ENCODE data around the gene GPR155. TPM values are rescaled to one million over a fixed set of nuclear protein-coding genes. Genes with fewer than 3 reads are reported as not detected.
A peak's percentile ranks its signal among the peaks of the same experiment; 100 is the strongest.

The GPR155 gene
- total RNA-seq: 0.93 and 1.0 TPM in 2 replicates

DNA sequence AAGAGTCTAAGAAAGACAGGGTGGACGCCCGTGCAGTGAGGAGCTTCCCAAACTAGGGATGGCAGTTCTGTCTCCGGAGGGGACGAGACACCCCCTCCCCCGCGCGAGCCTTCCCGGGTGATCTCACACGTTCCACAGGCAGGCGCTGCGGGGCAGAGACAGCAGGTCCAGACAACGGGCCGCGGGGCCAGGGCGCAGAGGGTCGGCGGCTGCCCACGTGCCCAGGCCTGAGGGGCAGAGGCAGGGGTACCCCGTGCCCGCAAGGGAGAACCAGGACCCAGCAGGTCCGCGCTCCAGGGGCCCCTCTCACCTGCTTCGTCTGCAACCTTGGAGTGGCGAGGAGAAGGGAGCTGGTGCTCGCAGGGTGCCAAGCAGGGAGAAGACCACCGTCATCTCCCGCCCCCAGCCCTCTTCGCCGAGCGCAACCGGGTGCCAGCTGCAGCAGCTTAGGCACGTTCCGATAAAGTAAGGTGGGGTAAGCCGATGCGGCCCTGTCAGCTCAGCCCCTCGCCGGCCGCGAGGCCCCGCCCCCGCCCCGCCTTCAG, at the start of gene GPR155:
Gene GPR155, minus strand, starts transcription at position 467 of the 545 bp plus-strand sequence. CDS start 5,073 bp downstream, outside the sequence.
- DNase-seq: peak; percentile 43

DNA sequence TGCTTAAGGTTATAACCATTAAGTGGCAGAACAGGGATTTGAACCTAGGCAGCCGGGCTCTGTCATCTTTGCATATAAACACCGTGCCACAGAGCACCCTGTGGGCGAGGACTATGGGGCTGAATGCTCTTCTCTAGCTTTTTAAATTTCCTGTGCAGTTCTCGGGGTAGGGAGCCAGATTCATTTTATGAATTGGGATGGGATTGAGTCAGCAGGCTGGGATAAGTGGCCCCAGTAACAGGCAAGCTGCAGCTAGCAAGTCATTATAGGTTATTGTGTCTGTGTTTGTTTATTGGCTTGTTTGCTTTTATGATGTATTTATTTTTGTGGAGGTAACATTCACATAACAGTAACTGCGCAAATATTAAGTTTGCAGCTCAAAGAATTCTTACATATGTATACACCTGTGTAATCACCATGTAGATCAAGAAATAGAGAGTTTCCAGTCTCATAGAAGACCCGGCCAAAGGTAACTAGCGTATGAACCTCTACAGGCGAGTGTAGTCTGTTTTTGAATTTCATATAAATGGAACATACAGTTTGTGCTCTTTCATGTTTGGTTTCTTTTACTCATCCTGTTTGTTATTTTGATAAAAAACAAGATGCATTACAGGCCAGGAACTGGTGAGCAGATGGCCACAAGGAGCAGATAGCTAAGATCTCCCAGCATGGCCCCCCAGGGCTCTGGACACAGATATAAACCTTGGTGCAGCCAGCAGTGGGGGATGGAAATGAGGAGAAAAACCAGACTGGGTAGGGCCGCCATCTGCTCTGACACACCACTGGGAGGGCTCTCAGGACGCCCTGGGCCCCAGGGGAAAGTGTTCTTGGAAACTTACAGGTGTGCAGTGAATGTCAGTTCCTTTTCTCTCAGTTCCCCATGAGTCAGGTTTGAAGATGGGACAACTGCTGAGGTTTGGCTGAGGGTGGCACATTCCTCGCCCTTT, 49.2 kb upstream of the GPR155 start:
- DNase-seq: no peak

DNA sequence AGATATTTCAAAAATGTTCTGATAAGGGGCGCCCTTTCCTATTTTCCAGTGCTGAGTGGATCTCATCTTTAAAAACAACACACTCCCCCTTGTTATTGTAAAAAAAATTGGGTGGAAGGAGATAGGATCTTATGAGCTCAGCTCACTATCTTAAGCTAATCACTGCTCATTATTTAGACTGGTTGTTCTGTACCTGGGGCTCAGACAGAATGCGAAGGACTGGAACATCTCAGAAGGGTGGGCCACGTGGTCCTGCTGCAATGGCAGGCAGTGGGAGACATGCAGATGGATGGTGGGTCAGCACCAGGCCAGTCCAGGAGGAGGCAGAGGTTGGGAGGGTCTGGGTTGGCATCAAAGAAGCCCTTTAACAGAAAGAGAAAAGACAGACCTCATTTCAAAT, 48.3 kb upstream of the GPR155 start:
- no peak for DNase-seq

- DNase-seq: no peak
Measured at GRCh38 chr2:174529916-174530315, 43.1 kb upstream of the GPR155 start.

GRCh38 chr2:174527959-174528358, 41.1 kb upstream of the GPR155 start:
- no peak for DNase-seq

DNA sequence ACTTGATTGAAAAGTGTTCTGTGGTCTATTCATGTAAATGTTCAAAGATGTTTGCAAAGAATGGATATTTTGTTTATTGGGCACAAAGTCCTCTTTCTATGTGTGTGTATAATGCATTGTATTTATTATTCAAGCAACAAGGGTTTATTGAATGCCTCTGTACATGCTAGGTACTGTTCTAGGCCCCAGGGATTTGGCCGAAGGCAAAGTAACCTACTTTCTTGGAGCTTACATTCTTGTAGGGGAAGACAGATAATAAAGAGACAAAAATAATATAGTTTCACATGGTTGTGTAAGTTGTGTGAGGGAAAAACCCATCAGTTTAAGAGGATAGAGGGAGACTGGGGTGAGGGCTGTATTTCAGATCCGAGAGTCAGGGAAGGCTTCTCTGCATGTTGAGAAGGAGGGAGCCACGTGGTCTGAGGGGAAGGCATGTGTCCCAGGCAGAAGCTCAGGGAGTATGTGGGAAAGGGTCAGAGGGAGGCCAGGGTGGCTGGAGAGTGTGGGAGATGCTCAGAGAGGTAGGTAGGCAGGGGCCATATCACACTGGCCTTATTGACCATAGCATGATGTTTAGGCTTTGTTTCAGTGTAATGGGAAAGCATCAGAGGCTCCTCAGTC, 40.4 kb upstream of the GPR155 start:
- no peak for DNase-seq

- DNase-seq: no peak
Measured at GRCh38 chr2:174524527-174524926, 37.7 kb upstream of the GPR155 start.

DNA sequence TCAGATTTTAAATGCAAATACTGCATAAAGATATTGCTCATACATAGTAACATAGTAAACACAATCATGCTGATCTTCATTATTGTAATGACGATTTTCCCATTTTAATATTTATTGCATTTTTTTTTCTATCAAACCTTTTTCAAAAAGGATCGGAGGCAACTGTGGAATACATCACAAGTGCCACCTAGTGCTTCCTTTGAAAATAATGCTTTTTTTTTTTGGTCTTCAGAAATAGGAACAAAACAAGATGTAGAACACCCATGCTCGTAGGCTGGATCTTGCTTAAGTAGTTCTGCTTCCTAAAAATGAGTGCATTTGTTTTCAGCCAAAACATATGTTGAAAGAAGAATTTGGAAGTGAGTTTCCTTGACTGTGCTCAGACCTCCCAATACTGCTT, 35.7 kb upstream of the GPR155 start:
- DNase-seq: peak; percentile 19

DNA sequence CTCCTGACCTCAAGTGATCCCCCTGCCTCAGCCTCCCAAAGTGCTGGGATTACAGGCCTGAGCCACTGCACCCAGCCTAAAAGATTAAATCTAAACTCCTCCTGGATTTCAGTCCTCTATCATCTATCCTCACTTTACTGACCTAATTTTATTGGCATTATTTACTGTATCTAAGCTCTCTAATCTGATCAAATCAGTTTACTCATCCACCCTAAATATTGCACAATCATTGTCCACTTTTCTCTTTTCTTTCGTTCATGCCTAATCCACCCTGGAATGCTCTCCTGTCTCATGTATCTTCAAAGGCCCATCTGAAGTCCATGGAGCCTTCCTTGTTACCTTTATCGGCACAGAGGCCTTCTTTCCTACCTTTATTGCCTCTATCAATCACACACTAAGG, 31.6 kb upstream of the GPR155 start:
- no peak for DNase-seq

GRCh38 chr2:174516501-174517378, 29.9 kb upstream of the GPR155 start:
- DNase-seq: no peak

GRCh38 chr2:174512345-174512744, 25.5 kb upstream of the GPR155 start:
- no peak for DNase-seq

GRCh38 chr2:174511580-174512260, 24.9 kb upstream of the GPR155 start:
- no peak for DNase-seq

- peak; percentile 30 for DNase-seq
Measured at GRCh38 chr2:174510583-174511189, 23.9 kb upstream of the GPR155 start.

DNA sequence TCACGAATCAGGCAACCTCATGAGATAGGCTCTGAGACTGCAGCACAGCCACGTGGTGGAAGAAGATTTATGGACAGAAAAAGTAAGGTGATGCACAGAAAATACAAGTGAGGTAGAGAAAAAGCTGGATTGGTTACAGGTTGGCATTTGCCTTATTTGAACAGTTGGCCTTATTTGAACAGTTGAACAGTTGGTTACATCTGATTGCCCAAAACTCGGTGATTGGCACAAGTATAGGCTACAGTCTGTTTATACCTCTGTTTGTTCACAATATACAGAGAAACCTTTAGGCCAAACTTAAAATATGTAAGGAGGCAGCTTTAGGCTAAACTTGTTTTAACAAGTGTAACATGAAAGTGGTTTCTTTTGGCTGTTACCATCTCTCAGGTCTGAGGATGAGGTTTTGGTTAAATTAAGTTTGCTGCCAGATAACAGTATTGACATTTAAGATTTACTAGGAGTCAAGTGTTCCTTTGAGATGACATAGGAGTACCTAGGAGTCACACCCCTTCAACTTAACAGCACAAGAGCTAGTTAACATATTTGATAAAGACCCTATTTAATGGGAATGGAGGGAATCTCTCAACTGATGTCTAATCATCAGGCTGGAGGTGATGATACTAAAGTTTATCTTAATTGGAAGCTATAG, 16.5 kb upstream of the GPR155 start:
- no peak for DNase-seq

DNA sequence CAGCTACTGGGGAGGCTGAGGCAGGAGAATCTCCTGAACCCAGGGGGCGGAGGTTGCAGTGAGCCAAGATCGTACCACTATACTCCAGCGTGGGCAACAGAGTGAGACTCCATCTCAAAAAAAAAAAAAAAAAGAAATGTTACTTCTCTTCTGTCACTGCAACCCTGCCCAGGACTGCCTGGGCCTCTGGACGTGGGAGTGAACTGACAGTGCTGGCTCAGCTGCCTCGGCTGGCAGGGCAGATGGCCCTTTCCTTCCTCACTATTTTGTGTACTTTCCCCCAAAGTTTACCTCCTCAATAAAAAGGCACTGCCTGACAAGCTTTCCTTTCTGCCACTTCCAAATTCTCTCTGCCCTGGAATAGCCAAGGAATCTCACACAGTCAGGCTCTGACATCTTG, 12.5 kb upstream of the GPR155 start:
- no peak for DNase-seq

GRCh38 chr2:174495365-174496012, 8.7 kb upstream of the GPR155 start:
- no peak for DNase-seq

DNA sequence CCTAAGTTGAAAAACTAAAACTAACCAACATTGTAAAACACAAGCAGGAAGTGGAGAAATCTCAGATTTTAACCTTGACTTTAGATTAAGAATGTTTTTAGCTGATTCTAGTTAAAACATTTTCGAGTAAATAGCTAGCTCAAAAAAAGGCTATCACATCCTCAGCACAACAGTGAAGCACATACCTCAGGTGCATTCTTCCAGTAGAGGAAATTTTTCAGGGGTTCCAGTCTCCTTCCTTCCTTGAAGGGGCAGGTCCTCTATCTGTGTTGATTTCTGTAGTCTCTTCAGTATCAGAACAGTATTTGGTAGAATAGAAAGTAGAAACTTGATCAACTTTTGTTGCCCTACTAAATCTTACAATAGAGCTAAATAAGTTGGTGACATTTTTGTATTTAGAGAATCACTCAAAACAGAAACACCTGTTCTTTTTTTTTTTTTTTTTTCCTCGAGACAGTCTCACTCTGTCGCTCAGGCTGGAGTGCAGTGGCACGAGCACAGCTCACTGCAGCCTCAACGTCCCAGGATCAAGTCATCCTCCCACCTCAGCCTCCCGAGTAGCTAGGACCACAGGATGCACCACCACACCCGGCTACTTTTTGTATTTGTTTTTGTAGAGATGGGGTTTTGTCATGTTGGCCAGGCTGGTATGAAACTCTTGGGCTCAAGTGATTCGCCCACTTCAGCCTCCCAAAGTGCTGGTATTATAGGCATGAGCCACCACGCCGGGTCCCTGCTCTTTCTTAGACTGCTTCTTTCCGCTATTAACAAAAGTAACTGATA, 6.9 kb upstream of the GPR155 start:
- no peak for DNase-seq

DNA sequence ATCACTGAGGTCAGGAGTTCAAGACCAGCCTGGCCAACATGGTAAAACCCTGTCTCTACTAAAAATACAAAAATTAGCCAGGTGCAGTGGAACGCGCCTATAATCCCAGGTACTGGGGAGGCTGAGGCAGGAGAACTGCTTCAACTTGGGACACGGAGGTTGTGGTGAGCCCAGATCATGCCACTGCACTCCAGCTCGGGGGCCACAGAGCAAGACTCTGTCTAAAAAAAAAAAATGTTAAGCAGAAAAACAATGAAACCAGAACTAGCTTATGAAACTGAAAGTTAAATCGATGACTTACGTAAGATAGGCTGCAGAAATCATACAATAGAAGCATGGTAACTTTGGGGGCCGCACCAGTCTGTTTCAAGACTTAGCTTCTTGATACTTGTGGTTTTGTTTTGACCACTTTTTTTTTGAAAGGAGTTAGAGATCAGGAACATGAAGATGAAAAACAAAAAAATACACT, 6.2 kb upstream of the GPR155 start:
- no peak for DNase-seq

DNA sequence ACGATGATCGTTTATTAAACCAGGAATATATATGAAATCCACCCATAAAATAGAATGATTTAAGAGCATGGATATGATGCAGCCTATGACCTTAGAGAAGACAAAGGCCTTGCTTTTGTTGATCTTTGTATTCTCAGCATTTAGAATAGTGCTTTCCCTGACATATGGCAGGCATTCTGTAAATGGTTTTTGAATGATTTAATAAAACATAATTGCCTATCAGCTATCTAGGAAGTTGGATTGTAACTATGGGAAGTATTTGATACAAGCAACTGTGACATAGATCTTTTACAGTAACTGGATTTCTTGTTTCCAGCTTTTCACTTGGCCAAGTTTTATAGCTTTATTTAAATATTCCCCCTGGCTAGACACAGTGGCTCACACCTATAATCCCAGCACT, 5.1 kb upstream of the GPR155 start:
- DNase-seq: no peak

- DNase-seq: no peak
Measured at GRCh38 chr2:174490051-174490450, 3.2 kb upstream of the GPR155 start.
